ENCODE results near the gene RELN. TPM values are rescaled to one million over a fixed set of nuclear protein-coding genes. Genes with fewer than 3 reads are reported as not detected.

RELN gene
- total RNA-seq, 4 donors from 2014 or later = 2.2 to 8.6 (median 3.5) TPM

DNA sequence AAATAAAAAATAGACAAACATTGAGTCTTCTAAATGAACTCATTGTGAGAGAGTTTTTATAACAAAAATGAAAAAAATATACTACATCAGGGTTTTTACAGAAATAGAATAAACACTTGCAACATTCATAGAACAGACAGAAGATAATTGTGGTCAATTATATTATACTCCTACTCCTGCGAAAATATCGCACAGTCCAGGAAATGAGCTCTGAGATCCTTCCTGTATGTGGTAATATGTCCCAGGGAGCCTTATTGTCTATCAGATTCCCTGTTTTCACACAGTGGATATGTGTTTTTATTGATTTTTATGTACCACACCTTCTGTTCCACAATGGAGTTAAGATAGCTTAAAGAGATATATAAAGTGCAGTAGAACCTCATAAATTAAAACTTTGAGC lies 27.5 kb upstream of the RELN start:
- H3K27ac ChIP-seq = no peak overlapping the region
- 71 to 76% methylated on average over 2 of the region's 2 CpGs for WGBS, 2 donors (ENCODE audit: low coverage in 1 of 2)
- no peaks in the 10 kb centered on the region for H3K4me1 ChIP-seq
- TF ChIP-seq, protein P1, sequence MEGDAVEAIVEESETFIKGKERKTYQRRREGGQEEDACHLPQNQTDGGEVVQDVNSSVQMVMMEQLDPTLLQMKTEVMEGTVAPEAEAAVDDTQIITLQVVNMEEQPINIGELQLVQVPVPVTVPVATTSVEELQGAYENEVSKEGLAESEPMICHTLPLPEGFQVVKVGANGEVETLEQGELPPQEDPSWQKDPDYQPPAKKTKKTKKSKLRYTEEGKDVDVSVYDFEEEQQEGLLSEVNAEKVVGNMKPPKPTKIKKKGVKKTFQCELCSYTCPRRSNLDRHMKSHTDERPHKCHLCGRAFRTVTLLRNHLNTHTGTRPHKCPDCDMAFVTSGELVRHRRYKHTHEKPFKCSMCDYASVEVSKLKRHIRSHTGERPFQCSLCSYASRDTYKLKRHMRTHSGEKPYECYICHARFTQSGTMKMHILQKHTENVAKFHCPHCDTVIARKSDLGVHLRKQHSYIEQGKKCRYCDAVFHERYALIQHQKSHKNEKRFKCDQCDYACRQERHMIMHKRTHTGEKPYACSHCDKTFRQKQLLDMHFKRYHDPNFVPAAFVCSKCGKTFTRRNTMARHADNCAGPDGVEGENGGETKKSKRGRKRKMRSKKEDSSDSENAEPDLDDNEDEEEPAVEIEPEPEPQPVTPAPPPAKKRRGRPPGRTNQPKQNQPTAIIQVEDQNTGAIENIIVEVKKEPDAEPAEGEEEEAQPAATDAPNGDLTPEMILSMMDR (IDR thresholded peaks at IDR 0.05) = no peak
- no peak for TF ChIP-seq EP300 (IDR thresholded peaks at IDR 0.05)
- no peak for TF ChIP-seq POLR2A (IDR thresholded peaks at IDR 0.05)
- TF ChIP-seq POLR2AphosphoS5 (IDR thresholded peaks at IDR 0.05) = no peak
- no peak for ATAC-seq
- H3K9me3 ChIP-seq = no peaks in the 10 kb centered on the region
- H3K27me3 ChIP-seq = no peaks in the 10 kb centered on the region
- H3K4me3 ChIP-seq = no peak overlapping the region
- H3K36me3 ChIP-seq = no peaks in the 10 kb centered on the region

DNA sequence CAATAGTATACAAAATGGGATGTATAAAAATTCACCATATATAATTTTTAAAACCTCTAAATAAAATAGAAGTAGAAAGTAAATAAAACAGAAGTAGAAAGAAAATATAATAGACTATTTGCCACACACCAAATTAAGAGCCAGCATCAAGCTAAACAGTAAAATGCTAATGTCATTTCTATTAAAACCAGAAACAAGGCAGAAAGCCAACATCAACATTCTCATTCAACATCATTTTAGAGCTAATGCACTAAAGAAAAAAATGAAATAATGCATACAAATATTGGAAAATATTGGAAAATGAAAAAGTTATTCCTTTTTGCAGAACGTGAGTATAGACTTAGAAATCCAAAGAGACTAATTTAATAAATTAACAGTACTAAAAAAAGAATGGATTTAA lies 23.4 kb upstream of the RELN start:
- no peak overlapping the region for H3K27ac ChIP-seq
- H3K4me1 ChIP-seq = no peaks in the 10 kb centered on the region
- H3K9me3 ChIP-seq = no peaks in the 10 kb centered on the region
- TF ChIP-seq, protein P1 (IDR thresholded peaks at IDR 0.05) = no peak
- no peak for TF ChIP-seq EP300 (IDR thresholded peaks at IDR 0.05)
- no peak for TF ChIP-seq POLR2A (IDR thresholded peaks at IDR 0.05)
- TF ChIP-seq POLR2AphosphoS5 (IDR thresholded peaks at IDR 0.05) = no peak
- no peaks in the 10 kb centered on the region for H3K27me3 ChIP-seq
- no peaks in the 10 kb centered on the region for H3K36me3 ChIP-seq
- no peak overlapping the region for H3K4me3 ChIP-seq
- ATAC-seq = no peak
- 40 to 76% methylated on average over 1 of the region's 1 CpG for WGBS, 2 donors (ENCODE audit: low coverage in 1 of 2)

- H3K27ac ChIP-seq = no peak overlapping the region
- H3K36me3 ChIP-seq = no peaks in the 10 kb centered on the region
- H3K4me1 ChIP-seq = no peaks in the 10 kb centered on the region
- no peak overlapping the region for H3K4me3 ChIP-seq
- no peaks in the 10 kb centered on the region for H3K27me3 ChIP-seq
- TF ChIP-seq EP300 (IDR thresholded peaks at IDR 0.05) (no peak), POLR2A (IDR thresholded peaks at IDR 0.05) (no peak), POLR2AphosphoS5 (IDR thresholded peaks at IDR 0.05) (no peak)
- TF ChIP-seq, protein P1 (IDR thresholded peaks at IDR 0.05) = no peak
- ATAC-seq = no peak
- 58 to 83% methylated on average over 2 of the region's 2 CpGs for WGBS, 2 donors (ENCODE audit: low coverage in 1 of 2)
- H3K9me3 ChIP-seq = no peaks in the 10 kb centered on the region
Observed at GRCh38 chr7:104011829-104012228, 22.4 kb upstream of the RELN start.

DNA sequence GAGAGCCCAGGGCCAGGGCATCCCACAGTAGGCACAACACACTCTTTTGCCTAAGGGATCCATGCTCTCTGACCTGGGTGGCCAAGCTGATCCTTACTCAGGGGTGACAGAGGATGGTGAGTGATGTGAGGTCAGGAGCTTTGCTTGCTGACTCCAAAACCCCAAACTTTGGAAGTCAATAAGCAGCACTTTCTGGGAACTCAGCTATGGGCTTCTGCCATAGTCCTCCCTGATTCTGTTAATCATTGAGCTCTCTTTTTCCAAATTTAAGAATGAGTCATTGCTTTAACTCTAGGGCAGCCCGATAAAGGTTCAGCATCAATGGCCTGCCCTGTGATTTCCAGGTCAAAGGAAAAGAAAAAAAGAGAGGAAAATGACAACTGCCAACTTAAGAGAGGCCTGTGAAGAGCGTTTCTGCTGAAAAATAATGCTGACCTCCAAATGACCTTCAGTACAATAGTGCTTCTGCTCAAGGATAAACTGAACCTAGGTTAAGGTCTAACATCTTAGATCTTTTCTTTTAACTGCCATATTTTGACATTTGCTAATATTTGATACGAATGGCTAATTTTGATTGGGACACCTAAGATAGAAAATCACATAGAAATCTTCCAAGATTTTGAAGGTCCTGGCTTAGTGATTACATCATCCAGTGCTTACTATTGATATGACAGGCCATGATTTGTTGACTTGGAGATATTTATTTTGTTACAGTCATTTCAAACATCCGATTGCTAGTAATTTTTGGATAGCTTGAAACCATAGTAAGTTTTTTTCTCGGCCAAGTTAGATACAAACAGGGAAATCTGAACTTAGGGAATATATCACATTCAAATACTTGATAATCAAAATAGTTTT lies 20.8 kb upstream of the RELN start:
- no peak overlapping the region for H3K27ac ChIP-seq
- no peak for ATAC-seq
- H3K9me3 ChIP-seq = no peaks in the 10 kb centered on the region
- TF ChIP-seq POLR2AphosphoS5 (IDR thresholded peaks at IDR 0.05) = no peak
- H3K4me3 ChIP-seq = no peak overlapping the region
- no peaks in the 10 kb centered on the region for H3K27me3 ChIP-seq
- H3K36me3 ChIP-seq = no peaks in the 10 kb centered on the region
- no peaks in the 10 kb centered on the region for H3K4me1 ChIP-seq
- WGBS, 2 donors (ENCODE audit: low coverage in 1 of 2) = 73 to 76% methylated on average over 4 to 5 of the region's 5 CpGs

GRCh38 chr7:104008107-104008506 lies 18.6 kb upstream of the RELN start:
- H3K4me3 ChIP-seq = no peak overlapping the region
- no peaks in the 10 kb centered on the region for H3K9me3 ChIP-seq
- H3K27me3 ChIP-seq = no peaks in the 10 kb centered on the region
- H3K27ac ChIP-seq = no peak overlapping the region
- H3K36me3 ChIP-seq = no peaks in the 10 kb centered on the region
- TF ChIP-seq, protein P1 (IDR thresholded peaks at IDR 0.05) = no peak
- TF ChIP-seq POLR2AphosphoS5 (IDR thresholded peaks at IDR 0.05) (no peak), POLR2A (IDR thresholded peaks at IDR 0.05) (no peak), EP300 (IDR thresholded peaks at IDR 0.05) (no peak)
- WGBS, 2 donors (ENCODE audit: low coverage in 1 of 2) = 81 to 84% methylated on average over 4 of the region's 4 CpGs
- no peak for ATAC-seq
- H3K4me1 ChIP-seq = no peaks in the 10 kb centered on the region

All from gastroesophageal sphincter (tissue), 4 donors.